ENCODE measurements around the gene ADCY4.

GRCh38 chr14:24286996-24287395, 47.9 kb downstream of the ADCY4 start:
- no peak for TF ChIP-seq CTCF (IDR thresholded peaks at IDR 0.05)
- no peak for TF ChIP-seq POLR2A (IDR thresholded peaks at IDR 0.05)

Measured in right lobe of liver (tissue), 4 donors.